Stimulated activated CD8-positive, alpha-beta memory T cell treated with anti-CD3 and anti-CD28 coated beads, Interleukin-7, amount 100 ng/mL, for 24 hours (primary cell): ENCODE measurements around the gene PACS1.
"Not testable (repeated sequence)": the region's sequence is repeated elsewhere in the genome, so short reads cannot be mapped to it uniquely, and the experiment has no call there.

ENCODE experiments used
- DNase-seq: peaks from one replicate; pipeline ENCODE4 v3.0.0-alpha.2; 2020; ENCODE audit warnings: low read depth

Gene PACS1

DNA sequence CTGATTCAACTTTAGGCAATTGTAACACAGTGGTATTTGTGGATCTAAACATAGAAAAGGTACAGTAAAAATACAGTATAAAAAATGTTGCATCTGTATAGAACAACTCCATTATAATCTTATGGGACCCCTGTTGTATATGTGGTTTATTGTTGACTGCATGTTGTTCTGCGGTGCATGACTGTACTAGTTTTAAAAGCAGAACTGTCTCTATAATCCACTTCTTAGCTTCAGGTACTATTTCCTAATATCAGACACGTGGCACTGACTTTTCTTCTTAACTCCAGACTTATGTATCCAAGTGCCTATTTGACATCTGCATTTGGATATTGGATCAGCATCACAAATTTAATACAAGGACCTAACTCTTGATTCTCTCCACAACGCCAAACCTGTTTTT is 41.1 kb downstream of the PACS1 start:
- DNase-seq, result no peak

DNA sequence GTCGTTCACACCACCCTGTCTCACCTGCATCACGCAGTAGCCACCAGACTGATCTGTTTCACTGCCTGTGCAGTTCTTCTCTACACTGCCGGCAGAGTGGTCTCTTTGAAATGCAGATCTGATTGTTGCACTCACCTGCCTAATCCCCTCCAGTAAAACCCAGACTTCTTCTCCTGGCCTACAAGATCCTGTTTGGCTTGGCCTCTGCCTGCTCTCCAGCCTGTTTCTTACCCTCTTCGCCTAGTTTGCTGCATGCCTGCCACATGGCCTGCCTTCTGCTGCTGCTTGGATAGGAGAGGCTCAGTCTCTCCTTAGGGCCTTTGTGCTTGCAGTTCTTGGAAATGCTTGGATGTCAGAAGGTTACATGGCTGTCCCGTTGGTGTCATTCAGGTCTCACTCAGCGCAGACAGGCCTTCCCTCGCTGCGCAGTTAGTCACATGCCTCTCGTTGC is 42.0 kb downstream of the PACS1 start:
- no peak for DNase-seq

GRCh38 chr11:66112601-66113499 is 42.8 kb downstream of the PACS1 start:
- no peak for DNase-seq

DNA sequence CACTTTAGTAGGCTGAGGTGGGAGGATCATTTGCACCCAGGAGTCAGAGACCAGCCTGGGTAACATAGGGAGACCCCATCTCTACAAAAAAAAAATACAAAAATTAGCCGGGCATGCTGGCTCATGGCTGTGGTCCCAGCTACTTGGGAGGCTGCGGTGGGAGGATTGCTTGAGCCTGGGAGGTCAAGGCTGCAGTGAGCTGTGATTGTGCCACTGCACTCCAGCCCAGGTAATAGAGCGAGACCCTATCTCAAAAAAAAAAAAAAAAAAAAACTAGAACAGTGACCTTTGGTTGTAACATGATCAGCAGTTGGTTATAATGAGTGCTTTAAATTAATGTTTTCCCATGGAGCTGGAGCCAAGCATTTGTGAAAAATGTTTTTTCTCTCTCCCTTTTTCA is 44.9 kb downstream of the PACS1 start:
- not testable (repeated sequence) for DNase-seq

DNA sequence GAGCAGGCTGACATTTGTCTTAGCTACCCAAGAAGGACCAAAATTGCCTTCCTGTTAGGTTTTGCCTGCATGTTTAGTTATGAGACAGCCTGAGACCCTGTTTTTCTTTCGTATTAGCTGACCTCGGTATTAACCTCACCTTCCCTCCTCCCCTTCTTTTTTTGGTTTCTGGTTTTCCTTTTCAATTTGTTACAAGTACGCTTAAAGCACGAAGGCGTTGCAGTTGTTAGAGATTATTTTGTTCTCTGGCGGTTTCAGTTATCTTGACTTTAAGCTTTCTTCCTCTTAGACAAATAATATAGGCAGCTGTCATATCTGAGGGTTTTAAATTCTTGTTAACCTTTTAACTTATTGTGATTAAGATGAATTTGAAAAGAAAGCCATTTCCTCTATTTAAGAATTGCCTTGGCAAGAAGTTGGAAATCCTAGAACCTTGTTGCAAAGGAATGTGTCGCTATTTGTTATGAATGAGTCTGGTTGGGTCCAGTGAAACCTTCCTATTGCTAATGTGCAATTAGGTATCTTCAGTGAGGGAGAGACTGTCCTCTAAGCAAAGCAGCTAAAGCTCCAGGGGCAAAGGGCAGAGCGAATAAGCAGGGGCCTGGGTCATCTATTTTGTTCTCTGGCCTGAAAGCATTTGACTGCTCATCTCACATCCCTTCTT is 45.7 kb downstream of the PACS1 start:
- no peak for DNase-seq

GRCh38 chr11:66116576-66117361 is 46.7 kb downstream of the PACS1 start:
- no peak for DNase-seq

- DNase-seq, result no peak
These were observed 48.8 kb downstream of the PACS1 start for GRCh38 chr11:66118847-66119246.

GRCh38 chr11:66119348-66120133 is 49.5 kb downstream of the PACS1 start:
- no peak for DNase-seq

- DNase-seq, result no peak
These were observed 51.4 kb downstream of the PACS1 start for GRCh38 chr11:66121466-66121865.

GRCh38 chr11:66123902-66124301 is 53.8 kb downstream of the PACS1 start:
- no peak for DNase-seq

DNA sequence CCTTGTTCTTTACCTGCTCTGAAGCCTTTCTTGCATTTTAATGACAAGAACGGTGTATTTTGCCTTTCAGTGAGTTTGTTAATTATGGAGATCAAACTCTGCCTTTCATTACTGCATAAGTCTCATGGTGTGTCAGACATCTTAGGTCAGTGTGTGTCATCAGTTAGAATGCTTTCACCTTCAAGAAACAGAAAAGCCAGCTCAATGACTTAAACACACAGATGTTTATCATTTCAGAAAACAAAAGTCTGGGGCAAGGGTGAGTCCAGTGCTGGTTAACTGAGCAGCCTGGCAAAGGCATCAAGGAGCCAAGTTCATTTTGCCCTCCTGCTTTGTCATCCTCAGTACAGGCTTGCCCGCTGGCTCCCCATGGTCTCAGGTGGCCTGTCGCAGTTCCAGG is 54.5 kb downstream of the PACS1 start:
- DNase-seq, result no peak

GRCh38 chr11:66126064-66126463 is 56.0 kb downstream of the PACS1 start:
- DNase-seq, result no peak

GRCh38 chr11:66126808-66127555 is 56.9 kb downstream of the PACS1 start:
- DNase-seq, result no peak

DNA sequence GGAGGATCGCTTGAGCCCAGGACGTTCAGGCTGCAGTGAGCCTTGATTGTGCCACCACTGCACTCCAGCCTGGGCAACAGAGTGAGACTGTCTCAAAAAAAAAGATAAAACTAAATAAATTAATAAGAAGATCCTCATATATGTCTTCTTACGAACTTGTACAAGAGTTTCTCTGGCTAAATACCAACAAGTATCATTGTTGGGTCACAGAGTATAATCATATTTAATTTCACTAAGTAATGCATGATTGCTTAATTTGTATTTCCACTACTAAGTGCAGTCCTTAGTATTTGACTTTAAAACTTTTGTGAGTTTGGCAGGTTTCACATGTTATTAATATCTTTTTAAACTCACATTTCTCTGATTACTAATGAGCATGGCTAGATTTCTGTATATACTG is 60.9 kb downstream of the PACS1 start:
- DNase-seq, result no peak

DNA sequence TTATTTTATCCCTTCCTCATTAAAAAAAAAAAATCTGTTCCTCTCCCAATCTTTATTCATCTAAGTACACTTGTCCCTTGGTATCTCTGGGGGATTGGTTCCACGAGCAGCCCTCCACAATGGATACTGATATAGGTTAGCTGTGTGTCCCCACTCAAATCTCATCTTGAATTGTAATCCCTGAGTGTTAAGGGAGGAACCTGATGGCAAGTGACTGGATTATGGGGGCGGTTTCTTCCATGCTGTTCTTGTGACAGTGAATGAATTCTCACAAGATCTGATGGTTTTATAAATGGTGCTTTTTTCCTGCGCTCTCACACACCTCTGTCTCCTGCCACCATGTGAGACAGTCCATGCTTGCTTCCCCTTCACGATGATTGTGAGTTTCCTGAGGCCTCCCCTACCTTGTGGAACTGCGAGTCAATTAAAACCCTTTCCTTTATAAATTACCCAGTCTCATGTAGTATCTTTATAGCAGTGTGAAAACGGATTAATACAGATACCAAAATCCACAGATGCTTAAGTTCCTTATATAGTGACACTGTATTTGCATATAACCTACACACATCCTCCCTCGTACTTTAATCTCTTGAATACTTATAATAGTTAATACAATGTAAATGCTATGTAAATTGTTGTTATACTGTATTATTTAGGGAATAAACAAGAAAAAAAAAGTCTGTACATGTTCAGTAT is 62.0 kb downstream of the PACS1 start:
- DNase-seq, result no peak

GRCh38 chr11:66133216-66133775 is 63.2 kb downstream of the PACS1 start:
- DNase-seq, result no peak

- no peak for DNase-seq
These were observed 66.7 kb downstream of the PACS1 start for GRCh38 chr11:66136752-66137123.

- DNase-seq, result no peak
These were observed 69.8 kb downstream of the PACS1 start for GRCh38 chr11:66139817-66140404.

DNA sequence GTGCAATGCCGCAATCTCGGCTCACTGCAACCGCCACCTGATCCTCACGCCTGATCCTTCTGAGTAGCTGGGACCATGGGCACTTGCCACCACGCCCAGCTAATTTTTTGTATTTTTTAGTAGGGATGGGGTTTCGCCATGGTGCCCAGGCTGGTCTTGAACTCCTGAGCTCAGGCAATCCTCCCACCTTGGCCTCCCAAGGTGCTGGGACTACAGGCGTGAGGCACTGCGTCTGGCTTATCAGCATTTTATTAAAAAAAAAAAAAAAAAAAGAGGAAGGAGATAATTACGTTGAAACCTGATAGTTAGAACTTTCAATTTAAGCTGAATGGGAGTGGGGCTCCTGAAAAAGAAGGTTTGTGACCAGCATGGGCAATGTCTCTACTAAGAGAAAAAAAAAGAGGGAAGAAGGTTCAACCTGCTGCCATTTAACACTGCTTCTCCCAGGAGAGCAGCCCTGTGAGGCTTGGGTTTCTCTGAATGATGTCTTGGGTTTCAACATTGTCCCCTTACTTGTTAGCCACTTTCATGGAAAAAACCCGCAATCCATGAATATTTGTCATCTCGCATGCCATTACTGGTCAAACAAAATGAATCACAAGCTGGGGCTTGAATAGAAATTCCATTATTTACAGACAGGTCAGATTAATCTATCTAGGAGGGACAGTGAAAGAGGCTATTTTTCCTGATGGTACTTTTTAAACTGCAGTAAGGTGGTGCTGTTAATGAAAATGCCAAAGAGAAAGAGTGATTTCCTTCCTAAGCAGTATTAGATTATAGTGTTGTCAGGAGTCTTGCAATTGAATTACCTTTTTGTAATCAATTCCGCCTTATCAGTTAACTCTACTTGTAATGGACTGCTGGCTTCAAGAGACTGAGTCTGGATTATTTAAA is 72.5 kb downstream of the PACS1 start:
- DNase-seq, result no peak
